Effector memory CD8-positive, alpha-beta T cell (primary cell): Measurements from ENCODE around the gene C1QTNF7.

Experiments used
- ATAC-seq: fragments of 150-1000 bp; cut with Tn5 transposase; replicated peaks from 2 replicates; pipeline ENCODE4 v1.10.0; 2021; ENCODE audit warnings: mild to moderate bottlenecking, moderate library complexity
- DNase-seq, 3 experiments: peaks; one replicate each; pipeline ENCODE4 v3.0.0; 2021
- H3K27ac Mint-ChIP-seq, 2 donors: one replicate each; pipeline ENCODE4 v1.8.0; 2022; ENCODE audit warnings: mild to moderate bottlenecking in 2 of 2, mixed read lengths in 2 of 2, moderate library complexity in 2 of 2
- H3K27me3 Mint-ChIP-seq, 2 donors: one replicate each; pipeline ENCODE4 v1.8.0; 2022; ENCODE audit warnings: mixed read lengths in 2 of 2
- H3K36me3 Mint-ChIP-seq: one replicate; pipeline ENCODE4 v1.8.0; 2022; ENCODE audit warnings: mild to moderate bottlenecking, moderate library complexity, mixed read lengths; ENCODE audit not compliant: insufficient read depth
- H3K4me1 Mint-ChIP-seq, 2 donors: one replicate each; pipeline ENCODE4 v1.8.0; 2022; ENCODE audit warnings: low read depth in 2 of 2, mixed read lengths in 2 of 2
- H3K4me3 Mint-ChIP-seq, 2 donors: one replicate each; pipeline ENCODE4 v1.8.0; 2022; ENCODE audit warnings: mild to moderate bottlenecking in 2 of 2, mixed read lengths in 2 of 2, moderate library complexity in 2 of 2
- H3K9me3 Mint-ChIP-seq, 2 donors: one replicate each; pipeline ENCODE4 v1.8.0; 2022; ENCODE audit warnings: mixed read lengths in 2 of 2

C1QTNF7 gene

DNA sequence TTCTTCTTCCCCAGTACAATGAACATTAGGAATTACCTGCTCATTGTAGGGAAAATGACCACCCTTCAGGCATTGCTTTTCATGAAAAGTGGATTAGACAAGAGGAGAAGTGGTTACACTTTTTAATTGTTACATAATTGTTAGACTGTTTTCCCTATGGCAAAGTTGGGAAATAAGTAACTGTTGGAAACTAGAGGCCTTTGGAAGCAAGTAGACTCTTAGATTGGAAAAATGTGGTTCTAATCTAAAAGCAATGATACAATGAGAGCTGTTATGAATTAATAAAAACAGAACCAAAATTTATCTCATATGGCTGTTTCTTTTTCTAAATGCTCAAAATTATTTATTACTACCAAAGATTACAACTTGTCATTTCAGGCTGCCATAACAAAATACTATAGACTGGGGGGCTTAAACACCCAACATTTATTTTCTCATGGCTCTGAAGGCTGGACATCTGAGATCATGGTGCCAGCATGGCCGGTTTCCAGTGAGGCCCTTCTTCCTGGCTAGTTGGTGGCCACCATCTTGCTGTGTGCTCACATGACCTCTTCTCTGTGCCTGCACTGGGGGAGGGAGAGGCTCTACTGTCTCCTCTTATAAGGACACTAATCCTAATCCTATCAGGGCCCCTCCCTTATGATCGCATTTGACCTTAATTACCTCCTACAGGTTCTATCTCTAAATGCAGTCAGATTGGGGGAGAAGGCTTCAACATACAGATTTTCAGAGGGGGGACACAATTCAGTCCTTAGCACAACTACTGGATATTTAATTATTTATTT, 54.3 kb downstream of the C1QTNF7 start:
- Mint-ChIP-seq H3K4me3 (no peak overlapping the region), H3K4me1 (no peaks in the 10 kb centered on the region), H3K9me3 (peaks cover 5 to 15% of the 10 kb centered on the region in 2 donors), H3K27ac (no peak overlapping the region), H3K36me3 (no peaks in the 10 kb centered on the region), H3K27me3 (no peaks in the 10 kb centered on the region)
- ATAC-seq (no peak), DNase-seq (no peak)

DNA sequence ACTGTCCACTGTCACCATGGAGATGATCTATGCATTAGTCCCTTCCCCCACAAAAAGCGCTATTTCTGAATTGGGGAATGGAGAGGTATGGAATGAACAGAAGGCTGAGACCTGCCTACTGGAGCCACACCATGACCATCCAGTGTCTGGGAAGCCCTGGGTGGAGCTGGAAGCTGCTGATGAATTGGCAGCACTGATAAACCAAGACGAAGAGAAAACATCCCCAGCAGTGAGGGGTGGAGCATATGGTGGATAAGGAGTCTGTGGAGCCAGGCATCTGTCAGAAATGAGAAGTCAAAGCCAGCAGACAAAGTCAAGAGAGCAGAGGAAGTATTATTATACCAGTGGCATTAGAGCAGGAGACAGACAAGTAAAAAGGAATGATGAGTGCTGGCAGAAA, 55.0 kb downstream of the C1QTNF7 start:
- Mint-ChIP-seq H3K4me3 (no peak overlapping the region), H3K9me3 (peaks cover 5 to 15% of the 10 kb centered on the region in 2 donors), H3K27me3 (no peaks in the 10 kb centered on the region), H3K36me3 (no peaks in the 10 kb centered on the region), H3K4me1 (no peaks in the 10 kb centered on the region), H3K27ac (no peak overlapping the region)
- ATAC-seq (no peak), DNase-seq (no peak)

DNA sequence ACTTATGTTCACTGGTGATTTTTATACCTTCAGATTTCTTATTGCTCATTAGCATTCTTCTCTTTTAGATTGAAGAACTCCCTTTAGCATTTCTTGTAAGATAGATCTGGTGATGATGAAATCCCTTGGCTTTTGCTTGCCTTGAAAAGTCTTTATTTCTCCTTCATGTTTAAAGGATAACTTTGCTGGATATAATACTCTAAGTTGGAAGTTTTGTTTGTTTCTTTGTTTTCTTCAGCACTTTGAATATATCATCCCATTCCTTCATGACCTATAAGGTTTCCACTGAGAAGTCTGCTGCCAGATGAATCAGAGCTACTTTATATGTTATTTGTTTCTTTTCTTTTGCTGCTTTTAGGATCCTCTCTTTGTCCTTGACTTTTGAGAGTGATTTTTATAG, 60.3 kb downstream of the C1QTNF7 start:
- Mint-ChIP-seq H3K36me3 (no peaks in the 10 kb centered on the region), H3K4me1 (no peaks in the 10 kb centered on the region), H3K9me3 (peaks cover 8 to 23% of the 10 kb centered on the region in 2 donors), H3K27me3 (no peaks in the 10 kb centered on the region), H3K27ac (no peak overlapping the region), H3K4me3 (no peak overlapping the region)
- DNase-seq: no peak
- no peak for ATAC-seq

DNA sequence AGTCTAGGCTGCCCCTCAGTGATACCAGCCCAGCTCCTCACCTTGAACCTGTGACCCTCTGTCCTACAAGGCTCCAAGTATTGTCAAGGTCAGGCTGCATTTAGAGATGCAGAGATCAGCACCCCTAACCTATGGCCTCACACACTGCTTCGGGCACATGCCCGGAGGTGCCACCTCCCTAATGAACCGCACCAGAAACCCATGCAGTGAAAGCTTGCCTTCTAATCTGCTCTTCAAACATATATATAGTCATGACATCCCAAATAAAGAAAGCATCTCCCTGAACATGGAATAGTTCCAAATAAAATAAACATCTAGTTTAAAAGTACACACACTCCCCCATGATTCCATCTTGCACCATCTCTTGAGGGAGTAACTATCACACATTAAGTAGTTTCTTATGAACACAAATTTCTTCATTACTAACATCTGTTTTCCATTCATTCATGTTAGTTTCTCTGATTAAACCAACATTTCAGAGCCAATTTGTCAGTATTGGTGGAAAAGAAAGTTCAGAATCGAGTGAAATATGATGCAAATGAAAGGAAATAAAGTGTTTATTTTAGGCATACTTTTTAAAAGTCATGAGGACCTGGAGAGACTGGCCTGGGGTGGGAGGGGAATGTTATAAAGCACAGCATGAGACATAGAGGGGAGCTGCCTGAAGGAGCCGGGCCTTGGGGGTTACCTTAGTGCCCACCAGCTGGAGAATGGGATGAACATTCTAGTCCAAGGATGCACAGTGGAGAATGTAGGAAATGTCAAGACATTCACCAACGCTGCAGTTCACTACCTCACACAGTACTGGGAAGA, 61.0 kb downstream of the C1QTNF7 start:
- no peaks in the 10 kb centered on the region for H3K4me1 Mint-ChIP-seq
- H3K9me3 Mint-ChIP-seq: peaks cover 8 to 19% of the 10 kb centered on the region in 2 donors
- H3K4me3 Mint-ChIP-seq: no peak overlapping the region
- DNase-seq (no peak), ATAC-seq (no peak)
- H3K27ac Mint-ChIP-seq: no peak overlapping the region
- no peaks in the 10 kb centered on the region for H3K36me3 Mint-ChIP-seq
- peaks cover 0 to 4% of the 10 kb centered on the region in 2 donors for H3K27me3 Mint-ChIP-seq

DNA sequence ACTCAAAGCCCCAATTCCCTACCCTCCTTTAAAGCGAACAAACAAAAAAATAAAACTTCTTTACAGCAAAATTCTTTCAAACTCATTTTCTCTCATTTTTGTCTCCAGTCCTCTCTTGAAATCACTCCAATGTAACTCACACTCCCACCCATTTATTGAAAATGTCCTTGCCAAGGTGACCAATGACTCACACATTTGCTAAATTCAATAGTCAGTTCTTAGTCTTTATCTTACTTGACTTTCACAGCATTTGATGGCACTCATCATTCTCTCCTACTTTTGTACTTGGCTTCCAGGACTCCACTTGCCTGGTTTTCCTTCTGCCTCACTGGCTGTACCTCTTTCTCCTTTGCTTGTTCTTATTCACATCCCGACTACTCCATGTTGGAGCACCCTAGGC, 61.7 kb downstream of the C1QTNF7 start:
- H3K27ac Mint-ChIP-seq: no peak overlapping the region
- peaks cover 5 to 13% of the 10 kb centered on the region in 2 donors for H3K9me3 Mint-ChIP-seq
- H3K4me1 Mint-ChIP-seq: no peaks in the 10 kb centered on the region
- no peak overlapping the region for H3K4me3 Mint-ChIP-seq
- ATAC-seq: no peak
- no peaks in the 10 kb centered on the region for H3K36me3 Mint-ChIP-seq
- no peak for DNase-seq
- H3K27me3 Mint-ChIP-seq: peaks cover 0 to 7% of the 10 kb centered on the region in 2 donors

DNA sequence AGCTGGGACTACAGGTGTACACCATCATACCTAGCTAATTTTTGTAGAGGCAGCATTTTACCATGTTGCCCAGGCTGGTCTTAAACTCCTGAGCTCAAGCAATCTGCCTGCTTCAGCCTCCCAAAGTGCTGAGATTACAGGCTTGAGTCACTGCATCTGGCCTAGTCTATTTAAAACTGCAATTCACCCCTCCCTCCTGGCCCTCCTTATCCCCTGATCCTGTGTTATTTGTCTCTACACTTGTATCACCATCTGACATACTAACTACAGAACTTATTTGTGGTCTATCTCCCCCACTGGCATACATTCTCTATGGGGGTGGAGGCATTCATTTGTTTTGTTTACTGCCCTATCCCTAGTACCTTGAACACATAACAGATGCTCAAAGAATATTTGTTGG, 65.6 kb downstream of the C1QTNF7 start:
- no peaks in the 10 kb centered on the region for H3K36me3 Mint-ChIP-seq
- H3K4me1 Mint-ChIP-seq: no peaks in the 10 kb centered on the region
- H3K27me3 Mint-ChIP-seq: peaks cover 0 to 7% of the 10 kb centered on the region in 2 donors
- DNase-seq (no peak), ATAC-seq (no peak)
- H3K27ac Mint-ChIP-seq: no peak overlapping the region
- H3K9me3 Mint-ChIP-seq: peaks cover 3 to 8% of the 10 kb centered on the region in 2 donors
- H3K4me3 Mint-ChIP-seq: no peak overlapping the region

DNA sequence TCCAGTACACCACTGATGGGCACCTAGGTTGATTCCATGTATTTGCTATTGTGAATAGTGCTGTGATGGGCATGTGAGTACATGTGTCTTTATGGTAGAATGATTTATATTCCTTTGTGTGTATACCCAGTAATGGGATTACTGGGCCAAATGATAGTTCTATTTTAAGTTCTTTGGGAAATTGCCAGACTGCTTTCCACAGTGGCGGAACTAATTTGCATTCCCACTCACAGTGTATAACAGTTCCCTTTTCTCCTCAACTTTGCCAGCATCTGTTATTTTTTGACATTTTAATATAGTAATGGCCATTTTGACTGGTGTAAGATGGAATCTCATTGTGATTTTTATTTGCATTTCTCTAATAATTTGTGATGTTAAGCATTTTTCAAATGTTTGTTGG, 67.8 kb downstream of the C1QTNF7 start:
- H3K9me3 Mint-ChIP-seq: no peaks in the 10 kb centered on the region
- H3K27me3 Mint-ChIP-seq: peaks cover 0 to 7% of the 10 kb centered on the region in 2 donors
- DNase-seq (no peak), ATAC-seq (no peak)
- no peak overlapping the region for H3K4me3 Mint-ChIP-seq
- H3K27ac Mint-ChIP-seq: no peak overlapping the region
- no peaks in the 10 kb centered on the region for H3K4me1 Mint-ChIP-seq
- no peaks in the 10 kb centered on the region for H3K36me3 Mint-ChIP-seq
